ENCODE data around the gene BFSP1.

DNA sequence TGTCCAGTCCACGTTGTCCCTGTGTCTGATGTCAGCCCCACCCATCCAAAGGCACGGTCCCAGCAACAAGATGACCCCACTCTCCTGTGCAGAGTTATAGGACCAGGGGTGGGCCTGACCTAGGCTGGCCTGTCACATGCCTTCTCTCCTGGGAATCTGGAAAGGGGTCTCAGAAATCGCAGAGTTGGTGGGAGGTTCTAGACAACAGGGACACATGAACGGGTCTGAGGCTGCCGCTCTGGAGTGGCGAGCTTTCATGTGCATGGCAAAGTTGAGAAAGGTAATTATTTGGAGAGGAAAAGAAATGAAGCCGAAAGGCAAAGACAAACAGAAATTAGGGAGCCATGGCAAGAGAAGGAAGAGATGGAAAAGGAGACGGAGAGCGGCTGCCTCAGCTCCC, 29.5 kb downstream of the BFSP1 start:
- TF ChIP-seq, protein P1, sequence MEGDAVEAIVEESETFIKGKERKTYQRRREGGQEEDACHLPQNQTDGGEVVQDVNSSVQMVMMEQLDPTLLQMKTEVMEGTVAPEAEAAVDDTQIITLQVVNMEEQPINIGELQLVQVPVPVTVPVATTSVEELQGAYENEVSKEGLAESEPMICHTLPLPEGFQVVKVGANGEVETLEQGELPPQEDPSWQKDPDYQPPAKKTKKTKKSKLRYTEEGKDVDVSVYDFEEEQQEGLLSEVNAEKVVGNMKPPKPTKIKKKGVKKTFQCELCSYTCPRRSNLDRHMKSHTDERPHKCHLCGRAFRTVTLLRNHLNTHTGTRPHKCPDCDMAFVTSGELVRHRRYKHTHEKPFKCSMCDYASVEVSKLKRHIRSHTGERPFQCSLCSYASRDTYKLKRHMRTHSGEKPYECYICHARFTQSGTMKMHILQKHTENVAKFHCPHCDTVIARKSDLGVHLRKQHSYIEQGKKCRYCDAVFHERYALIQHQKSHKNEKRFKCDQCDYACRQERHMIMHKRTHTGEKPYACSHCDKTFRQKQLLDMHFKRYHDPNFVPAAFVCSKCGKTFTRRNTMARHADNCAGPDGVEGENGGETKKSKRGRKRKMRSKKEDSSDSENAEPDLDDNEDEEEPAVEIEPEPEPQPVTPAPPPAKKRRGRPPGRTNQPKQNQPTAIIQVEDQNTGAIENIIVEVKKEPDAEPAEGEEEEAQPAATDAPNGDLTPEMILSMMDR (IDR thresholded peaks at IDR 0.05; ENCODE audit: poor library complexity): no peak
- TF ChIP-seq EZH2 (IDR thresholded peaks at IDR 0.05; ENCODE audit: borderline replicate concordance): no peak
- no peak for TF ChIP-seq EZH2phosphoT487 (IDR thresholded peaks at IDR 0.05; ENCODE audit: low read depth, severe bottlenecking, unreplicated experiment)

All from hepatocyte (in vitro differentiated cells).